ENCODE results near the gene DKC1.
A peak's percentile ranks its signal among the peaks of the same experiment; 100 is the strongest.

Gene DKC1

GRCh38 chrX:154762537-154763296 lies at the start of gene DKC1:
Gene DKC1 (plus strand): TSS chrX:154762864. CDS start chrX:154762966, 102 bp downstream.
- DNase-seq (ENCODE audit: insufficient read length, low spot score), result peak; percentile 67
- FAIRE-seq, result peak; percentile 96

GRCh38 chrX:154714925-154715324 lies 47.7 kb upstream of the DKC1 start:
- FAIRE-seq (peak; percentile 93), DNase-seq (ENCODE audit: insufficient read length, low spot score) (no peak)

- FAIRE-seq (no peak), DNase-seq (ENCODE audit: insufficient read length, low spot score) (no peak)
Measured at GRCh38 chrX:154715825-154716224, 46.8 kb upstream of the DKC1 start.

- FAIRE-seq (peak; percentile 85), DNase-seq (ENCODE audit: insufficient read length, low spot score) (no peak)
Measured at GRCh38 chrX:154717824-154718223, 44.8 kb upstream of the DKC1 start.

- FAIRE-seq (no peak), DNase-seq (ENCODE audit: insufficient read length, low spot score) (no peak)
Measured at GRCh38 chrX:154718616-154719015, 44.0 kb upstream of the DKC1 start.

GRCh38 chrX:154719132-154719675 lies 43.5 kb upstream of the DKC1 start:
- FAIRE-seq (peak; percentile 72), DNase-seq (ENCODE audit: insufficient read length, low spot score) (no peak)

- DNase-seq (ENCODE audit: insufficient read length, low spot score) (no peak), FAIRE-seq (no peak)
Measured at GRCh38 chrX:154720067-154720466, 42.6 kb upstream of the DKC1 start.

GRCh38 chrX:154721155-154721554 lies 41.5 kb upstream of the DKC1 start:
- FAIRE-seq (no peak), DNase-seq (ENCODE audit: insufficient read length, low spot score) (no peak)

GRCh38 chrX:154724993-154725756 lies 37.5 kb upstream of the DKC1 start:
- DNase-seq (ENCODE audit: insufficient read length, low spot score) (no peak), FAIRE-seq (peak; percentile 64)

GRCh38 chrX:154727418-154727817 lies 35.2 kb upstream of the DKC1 start:
- FAIRE-seq, result no peak
- no peak for DNase-seq (ENCODE audit: insufficient read length, low spot score)

- DNase-seq (ENCODE audit: insufficient read length, low spot score), result no peak
Measured at GRCh38 chrX:154727871-154728270, 34.8 kb upstream of the DKC1 start.

GRCh38 chrX:154728431-154729190 lies 34.1 kb upstream of the DKC1 start:
- FAIRE-seq, result no peak
- DNase-seq (ENCODE audit: insufficient read length, low spot score), result no peak

More at GRCh38 chrX:154727871-154728270, 34.8 kb upstream of the DKC1 start:
- FAIRE-seq, result no peak

- FAIRE-seq (no peak), DNase-seq (ENCODE audit: insufficient read length, low spot score) (no peak)
Measured at GRCh38 chrX:154729439-154729838, 33.2 kb upstream of the DKC1 start.

- DNase-seq (ENCODE audit: insufficient read length, low spot score), result no peak
- no peak for FAIRE-seq
Measured at GRCh38 chrX:154730253-154730891, 32.3 kb upstream of the DKC1 start.

- FAIRE-seq (no peak), DNase-seq (ENCODE audit: insufficient read length, low spot score) (no peak)
Measured at GRCh38 chrX:154731184-154731583, 31.5 kb upstream of the DKC1 start.

GRCh38 chrX:154731881-154732280 lies 30.8 kb upstream of the DKC1 start:
- no peak for FAIRE-seq
- DNase-seq (ENCODE audit: insufficient read length, low spot score), result no peak

- DNase-seq (ENCODE audit: insufficient read length, low spot score) (no peak), FAIRE-seq (peak; percentile 57)
Measured at GRCh38 chrX:154732421-154733065, 30.1 kb upstream of the DKC1 start.

GRCh38 chrX:154733066-154733425 lies 29.6 kb upstream of the DKC1 start:
- DNase-seq (ENCODE audit: insufficient read length, low spot score) (no peak), FAIRE-seq (peak; percentile 42)

GRCh38 chrX:154734061-154734781 lies 28.4 kb upstream of the DKC1 start:
- FAIRE-seq (peak; percentile 82), DNase-seq (ENCODE audit: insufficient read length, low spot score) (no peak)

Data from GM19239 (cell line).